OCI-LY1 (cell line): ENCODE measurements around the gene CFHR1.
"Not testable (repeated sequence)": the region's sequence is repeated elsewhere in the genome, so short reads cannot be mapped to it uniquely, and the experiment has no call there.

Experiments
- H2AFZ ChIP-seq: fragments of 200-600 bp; sonication (generic), shearing (Covaris generic); 2 replicates; pipeline ENCODE4 v1.6.0; 2014; ENCODE audit warnings: antibody characterized with exemption, mild to moderate bottlenecking, low read length
- H3F3A ChIP-seq: fragments of 200-600 bp; sonication (generic), shearing (Covaris generic); 2 replicates; pipeline ENCODE4 v1.6.0; 2014; ENCODE audit warnings: mild to moderate bottlenecking, antibody characterized with exemption, low read length, moderate library complexity; ENCODE audit not compliant: insufficient read depth
- H3K27ac ChIP-seq: fragments of 200-600 bp; sonication (generic); 2 replicates; pipeline ENCODE4 v1.5.1; 2014; ENCODE audit warnings: low read length, mixed run types, mild to moderate bottlenecking, low read depth; ENCODE audit not compliant: poor library complexity, severe bottlenecking
- H3K27me3 ChIP-seq: fragments of 200-600 bp; sonication (generic); 2 replicates; pipeline ENCODE4 v1.6.0; 2014; ENCODE audit warnings: antibody characterized with exemption, mild to moderate bottlenecking, low read length, moderate library complexity; ENCODE audit not compliant: insufficient read depth
- H3K36me3 ChIP-seq: fragments of 200-600 bp; sonication (generic); 2 replicates; pipeline ENCODE4 v1.6.1; 2014; ENCODE audit warnings: mild to moderate bottlenecking, antibody characterized with exemption, low read length, moderate library complexity, mixed read lengths; ENCODE audit not compliant: insufficient read depth
- H3K4me1 ChIP-seq: fragments of 200-600 bp; sonication (generic); 2 replicates; pipeline ENCODE4 v1.5.1; 2014; ENCODE audit warnings: mild to moderate bottlenecking, low read length, moderate library complexity; ENCODE audit not compliant: insufficient read depth, severe bottlenecking
- H3K4me2 ChIP-seq: fragments of 200-600 bp; sonication (generic), shearing (Covaris generic); 2 replicates; pipeline ENCODE4 v1.6.1; 2014; ENCODE audit warnings: low read length
- H3K4me3 ChIP-seq: fragments of 200-600 bp; sonication (generic); 2 replicates; pipeline ENCODE4 v1.5.1; 2014; ENCODE audit warnings: low read length, low read depth, mild to moderate bottlenecking, mixed read lengths; ENCODE audit not compliant: poor library complexity, severe bottlenecking
- H3K79me2 ChIP-seq: fragments of 200-600 bp; shearing (Covaris generic); 2 replicates; pipeline ENCODE4 v1.6.1; 2016; ENCODE audit warnings: mixed run types, low read length, mixed read lengths; ENCODE audit not compliant: insufficient read depth
- H3K9ac ChIP-seq: fragments of 200-600 bp; sonication (generic), shearing (Covaris generic); 2 replicates; pipeline ENCODE4 v1.6.1; 2014; ENCODE audit warnings: mild to moderate bottlenecking, low read length, mixed read lengths
- H3K9me2 ChIP-seq: fragments of 200-600 bp; sonication (generic), shearing (Covaris generic); 2 replicates; pipeline ENCODE4 v1.6.1; 2014; ENCODE audit warnings: low read depth, mild to moderate bottlenecking, low read length, mixed read lengths
- H3K9me3 ChIP-seq: fragments of 200-600 bp; shearing (Covaris generic); 2 replicates; pipeline ENCODE4 v1.6.1; 2014; ENCODE audit warnings: low read length, mixed read lengths
- H4K20me1 ChIP-seq: fragments of 200-600 bp; sonication (generic), shearing (Covaris generic); 2 replicates; pipeline ENCODE4 v1.6.0; 2016; ENCODE audit warnings: mild to moderate bottlenecking, low read length; ENCODE audit not compliant: insufficient read depth
- EZH2 ChIP-seq: fragments of 200-600 bp; sonication (generic), shearing (Covaris generic); IDR thresholded peaks from 2 replicates; pipeline ENCODE4 v1.8.0; 2017; ENCODE audit warnings: borderline replicate concordance, mixed run types, mild to moderate bottlenecking, antibody characterized with exemption, low read length, moderate library complexity, mixed read lengths
- TF ChIP-seq, protein P1 (sequence below): fragments of 200-600 bp; sonication (generic), shearing (Covaris generic); IDR thresholded peaks from 2 replicates; pipeline ENCODE4 v1.5.1; 2017; ENCODE audit warnings: mild to moderate bottlenecking, antibody characterized with exemption, low read length, moderate library complexity, mixed read lengths

The CFHR1 gene

GRCh38 chr1:196797891-196798290 is 21.6 kb upstream of the CFHR1 start:
- no peaks in the 10 kb centered on the region for H3K27me3 ChIP-seq
- H3K4me3 ChIP-seq: no peak overlapping the region
- no peak overlapping the region for H2AFZ ChIP-seq
- H3K36me3 ChIP-seq: no peaks in the 10 kb centered on the region
- H3K4me2 ChIP-seq: no peak overlapping the region
- no peaks in the 10 kb centered on the region for H3K79me2 ChIP-seq
- no peaks in the 10 kb centered on the region for H3F3A ChIP-seq
- no peak overlapping the region for H3K27ac ChIP-seq
- H3K9me3 ChIP-seq: no peaks in the 10 kb centered on the region
- H4K20me1 ChIP-seq: no peaks in the 10 kb centered on the region
- no peaks in the 10 kb centered on the region for H3K4me1 ChIP-seq
- no peaks in the 10 kb centered on the region for H3K9me2 ChIP-seq
- H3K9ac ChIP-seq: no peak overlapping the region
- TF ChIP-seq, protein P1, sequence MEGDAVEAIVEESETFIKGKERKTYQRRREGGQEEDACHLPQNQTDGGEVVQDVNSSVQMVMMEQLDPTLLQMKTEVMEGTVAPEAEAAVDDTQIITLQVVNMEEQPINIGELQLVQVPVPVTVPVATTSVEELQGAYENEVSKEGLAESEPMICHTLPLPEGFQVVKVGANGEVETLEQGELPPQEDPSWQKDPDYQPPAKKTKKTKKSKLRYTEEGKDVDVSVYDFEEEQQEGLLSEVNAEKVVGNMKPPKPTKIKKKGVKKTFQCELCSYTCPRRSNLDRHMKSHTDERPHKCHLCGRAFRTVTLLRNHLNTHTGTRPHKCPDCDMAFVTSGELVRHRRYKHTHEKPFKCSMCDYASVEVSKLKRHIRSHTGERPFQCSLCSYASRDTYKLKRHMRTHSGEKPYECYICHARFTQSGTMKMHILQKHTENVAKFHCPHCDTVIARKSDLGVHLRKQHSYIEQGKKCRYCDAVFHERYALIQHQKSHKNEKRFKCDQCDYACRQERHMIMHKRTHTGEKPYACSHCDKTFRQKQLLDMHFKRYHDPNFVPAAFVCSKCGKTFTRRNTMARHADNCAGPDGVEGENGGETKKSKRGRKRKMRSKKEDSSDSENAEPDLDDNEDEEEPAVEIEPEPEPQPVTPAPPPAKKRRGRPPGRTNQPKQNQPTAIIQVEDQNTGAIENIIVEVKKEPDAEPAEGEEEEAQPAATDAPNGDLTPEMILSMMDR: no peak
- TF ChIP-seq EZH2: no peak

DNA sequence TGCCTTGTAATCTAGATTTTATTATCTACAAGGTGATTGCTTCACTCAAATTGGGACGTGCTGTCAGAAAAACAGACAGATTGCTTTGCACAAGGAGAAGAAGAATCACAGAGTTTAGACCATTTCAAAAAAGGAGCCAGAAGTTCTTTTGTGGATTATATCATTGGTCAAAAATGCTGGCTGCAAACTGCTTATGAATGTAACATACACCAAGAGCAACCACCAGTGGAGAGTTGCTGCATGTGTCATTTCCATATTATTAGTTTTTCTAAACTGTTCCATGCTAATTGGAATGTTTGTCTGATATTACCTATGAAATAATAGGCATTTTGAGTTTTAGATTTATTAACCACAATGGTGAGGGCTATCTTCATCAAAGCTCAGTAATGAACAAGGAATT is 17.6 kb upstream of the CFHR1 start:
- not testable (repeated sequence) for H3K9ac ChIP-seq, H3K36me3 ChIP-seq, H3K4me2 ChIP-seq, H3K79me2 ChIP-seq, H3K4me1 ChIP-seq, H3K9me3 ChIP-seq, H3K27me3 ChIP-seq, H2AFZ ChIP-seq, H3F3A ChIP-seq, H3K27ac ChIP-seq, H4K20me1 ChIP-seq, H3K4me3 ChIP-seq, H3K9me2 ChIP-seq

DNA sequence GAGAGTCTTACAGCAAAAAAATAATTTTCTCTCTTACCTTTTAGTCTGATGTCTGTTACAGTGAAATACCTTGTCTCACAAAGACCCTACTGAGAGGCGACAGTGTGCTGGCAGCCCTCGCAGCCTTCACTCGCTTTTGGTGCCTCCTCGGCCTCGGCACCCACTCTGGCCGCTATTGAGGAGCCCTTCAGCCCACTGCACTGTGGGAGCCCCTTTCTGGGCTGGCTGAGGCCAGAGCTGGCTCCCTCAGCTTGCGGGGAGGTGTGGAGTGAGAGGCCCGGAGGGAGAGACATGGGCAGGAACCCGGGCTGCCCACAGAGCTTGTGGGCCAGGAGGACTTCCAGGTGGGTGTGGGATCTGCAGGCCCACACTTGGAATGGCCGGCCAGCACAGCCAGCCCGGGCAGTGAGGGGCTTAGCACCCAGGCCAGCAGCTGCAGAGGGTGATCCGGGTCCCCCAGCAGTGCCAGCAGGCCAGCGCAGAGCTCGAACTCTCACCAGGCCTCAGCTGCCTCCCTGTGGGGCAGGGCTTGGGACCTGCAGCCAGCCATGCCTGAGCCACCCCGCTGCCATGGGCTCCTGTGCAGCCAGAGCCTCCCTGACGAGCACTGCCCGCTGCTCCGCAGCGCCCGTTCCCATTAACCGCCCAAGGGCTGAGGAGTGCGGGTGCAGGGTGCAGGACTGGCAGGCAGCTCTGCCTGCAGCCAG is 10.8 kb upstream of the CFHR1 start:
- Histone ChIP-seq H3K36me3 (no peaks in the 10 kb centered on the region), H3K4me3 (no peak overlapping the region), H3K9me2 (no peaks in the 10 kb centered on the region), H3K4me1 (no peaks in the 10 kb centered on the region), H3K27ac (no peak overlapping the region), H2AFZ (no peak overlapping the region), H3K9ac (no peak overlapping the region), H3K27me3 (no peaks in the 10 kb centered on the region), H3K4me2 (no peak overlapping the region), H3F3A (no peaks in the 10 kb centered on the region), H3K79me2 (no peaks in the 10 kb centered on the region), H3K9me3 (no peaks in the 10 kb centered on the region), H4K20me1 (no peaks in the 10 kb centered on the region)
- no peak for TF ChIP-seq EZH2
- TF ChIP-seq, protein P1: no peak

DNA sequence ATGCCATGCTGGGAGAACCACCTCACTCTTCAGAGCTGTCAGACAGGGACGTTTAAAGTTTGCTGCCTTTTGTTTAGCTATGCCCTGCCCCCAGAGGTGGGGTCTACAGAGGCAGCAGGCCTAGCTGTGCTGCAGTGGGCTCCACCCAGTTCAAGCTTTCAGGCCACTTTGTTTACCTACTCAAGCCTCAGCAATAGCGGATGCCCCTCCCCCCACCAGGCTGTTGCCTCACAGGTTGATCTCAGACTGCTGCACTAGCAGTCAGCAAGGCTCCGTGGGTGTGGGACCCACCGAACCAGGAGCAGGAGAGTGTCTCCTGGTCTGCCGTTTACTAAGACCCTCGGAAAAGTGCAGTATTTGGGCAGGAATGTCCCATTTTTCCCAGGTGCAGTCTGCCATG is 2.1 kb upstream of the CFHR1 start:
- H2AFZ ChIP-seq, H3K9me2 ChIP-seq, H3K27me3 ChIP-seq: not testable (repeated sequence)

More for the DNA sequence above, 2.1 kb upstream of the CFHR1 start:
- not testable (repeated sequence) for H3K9me3 ChIP-seq, H3K36me3 ChIP-seq, H3K27ac ChIP-seq, H3K9ac ChIP-seq, H3K4me1 ChIP-seq, H3K4me3 ChIP-seq, H3K4me2 ChIP-seq, H3F3A ChIP-seq, H4K20me1 ChIP-seq, H3K79me2 ChIP-seq
